K562 (cell line): Measurements from ENCODE around the gene MRPS6. TPM values are rescaled to one million over a fixed set of nuclear protein-coding genes. Genes with fewer than 3 reads are reported as not detected.

Source experiments
- BMI1 ChIP-seq: fragments of 150-350 bp; IDR thresholded peaks from 2 replicates; pipeline ENCODE4 v1.6.1; 2014; ENCODE audit warnings: low read length
- CCAR2 ChIP-seq: fragments of 200-400 bp; formaldehyde crosslinking; IDR thresholded peaks from 2 replicates; pipeline ENCODE4 v1.6.1; 2017; ENCODE audit warnings: mild to moderate bottlenecking, low read depth, low read length
- ELF2 ChIP-seq: fragments of 250-450 bp; sonication (Bioruptor Pico); IDR thresholded peaks from 2 replicates; pipeline ENCODE4 v1.5.0; 2021; ENCODE audit warnings: mild to moderate bottlenecking
- FOXJ3 ChIP-seq: sonication (generic); formaldehyde crosslinking; IDR thresholded peaks from 2 replicates; pipeline ENCODE4 v1.4.0; 2020; ENCODE audit warnings: mild to moderate bottlenecking, missing genetic modification reagents
- LARP7 ChIP-seq: fragments of 450-650 bp; IDR thresholded peaks from 2 replicates; pipeline ENCODE4 v1.6.1; 2016
- MAFG ChIP-seq: fragments of 450-650 bp; conservative IDR thresholded peaks from 2 replicates; pipeline ENCODE4 v1.6.1; 2016; ENCODE audit warnings: missing genetic modification characterization, missing compliant biosample characterization
- NBN ChIP-seq: fragments of 450-650 bp; IDR thresholded peaks from 2 replicates; pipeline ENCODE4 v1.6.1; 2016; ENCODE audit warnings: low read depth, mild to moderate bottlenecking
- POLR3G ChIP-seq: IDR thresholded peaks from 2 replicates; pipeline ENCODE4 v1.6.1; 2011; ENCODE audit not compliant: insufficient read length, insufficient replicate concordance; ENCODE audit errors: extremely low read depth
- RBBP5 ChIP-seq: fragments of 200-600 bp; sonication (generic); IDR thresholded peaks from 2 replicates; pipeline ENCODE4 v1.6.1; 2012; ENCODE audit warnings: borderline replicate concordance, mild to moderate bottlenecking, low read length, control low read depth, inconsistent platforms; ENCODE audit not compliant: insufficient read depth, poor library complexity, severe bottlenecking
- TOE1 ChIP-seq, 2 experiments: fragments of 450-650 bp in 1 of 2; sonication (generic) in 1 of 2; formaldehyde crosslinking in 1 of 2; IDR thresholded peaks; 2 replicates each; pipeline versions ENCODE4 v1.7.1 to v1.8.0; 2016 to 2022; ENCODE audit warnings: borderline replicate concordance in 2 of 2, mild to moderate bottlenecking in 2 of 2, antibody characterized with exemption in 1 of 2, inconsistent platforms in 1 of 2, low read depth in 1 of 2, missing genetic modification reagents in 1 of 2, moderate library complexity in 1 of 2
- ZEB2 ChIP-seq: fragments of 450-650 bp; IDR thresholded peaks from 2 replicates; pipeline ENCODE4 v1.6.1; 2016
- polyA plus RNA-seq, 8 experiments: library from polyadenylated mRNA; depleted of rRNA in 4 of 8; stranded (reverse) in 5 of 8; unstranded in 3 of 8; fragments of >200 nt; fragmentation: Nextera tagmentation in 2 of 8; fragmentation: Illumina TruSeq in 1 of 8; extraction: Ambion mirVana in 2 of 8; extraction: Trizol in 1 of 8; gene quantifications; 2 replicates each; pipeline versions ENCODE4 v1.2.1 to v1.2.3, GENCODE V29; 2011 to 2014; ENCODE audit warnings: inconsistent platforms in 1 of 8, missing spikeins in 1 of 8
- total RNA-seq, 7 experiments: library from RNA; depleted of rRNA in 6 of 7; stranded (reverse); fragments of >200 nt in 6 of 7; fragmentation: Illumina TruSeq in 2 of 7; extraction: Trizol in 2 of 7; gene quantifications; 2 replicates each; pipeline versions ENCODE4 v1.2.1 to v1.2.3, GENCODE V29; 2011 to 2021; ENCODE audit warnings: low replicate concordance in 1 of 7
- TF ChIP-seq, protein P1 (sequence below), 2 experiments: fragments of 450-650 bp in 1 of 2; sonication (generic) in 1 of 2; formaldehyde crosslinking in 1 of 2; IDR thresholded peaks in 1 of 2; conservative IDR thresholded peaks in 1 of 2; 2 replicates each; pipeline versions ENCODE4 v1.6.1 to v1.8.1; 2016 to 2023; ENCODE audit warnings: mild to moderate bottlenecking in 2 of 2, moderate library complexity in 2 of 2, inconsistent platforms in 1 of 2, missing genetic modification reagents in 1 of 2
- TF ChIP-seq, protein P2 (sequence below): fragments of 250-450 bp; sonication (Bioruptor Pico); IDR thresholded peaks from 2 replicates; pipeline ENCODE4 v1.4.0; 2020; ENCODE audit warnings: mild to moderate bottlenecking, moderate library complexity
- TF ChIP-seq, protein P3 (sequence below): fragments of 250-450 bp; sonication (Bioruptor Pico); IDR thresholded peaks from 2 replicates; pipeline ENCODE4 v1.8.0; 2021; ENCODE audit warnings: moderate library complexity, mild to moderate bottlenecking, inconsistent platforms
- TF ChIP-seq, protein P4 (sequence below): fragments of 450-650 bp; IDR thresholded peaks from 2 replicates; pipeline ENCODE4 v1.6.1; 2016; ENCODE audit warnings: low read depth, mild to moderate bottlenecking, moderate library complexity
- TF ChIP-seq, protein P5 (sequence below): fragments of 250-450 bp; sonication (Bioruptor Pico); IDR thresholded peaks from 2 replicates; pipeline ENCODE4 v1.4.0; 2020; ENCODE audit warnings: mild to moderate bottlenecking

Gene MRPS6
- total and polyA plus RNA-seq, 9 of the 15 experiments (the other 6 are each of a cell fraction or from before 2014, with no cell fraction given) = 26.1 to 72.0 (median 39.3) TPM

DNA sequence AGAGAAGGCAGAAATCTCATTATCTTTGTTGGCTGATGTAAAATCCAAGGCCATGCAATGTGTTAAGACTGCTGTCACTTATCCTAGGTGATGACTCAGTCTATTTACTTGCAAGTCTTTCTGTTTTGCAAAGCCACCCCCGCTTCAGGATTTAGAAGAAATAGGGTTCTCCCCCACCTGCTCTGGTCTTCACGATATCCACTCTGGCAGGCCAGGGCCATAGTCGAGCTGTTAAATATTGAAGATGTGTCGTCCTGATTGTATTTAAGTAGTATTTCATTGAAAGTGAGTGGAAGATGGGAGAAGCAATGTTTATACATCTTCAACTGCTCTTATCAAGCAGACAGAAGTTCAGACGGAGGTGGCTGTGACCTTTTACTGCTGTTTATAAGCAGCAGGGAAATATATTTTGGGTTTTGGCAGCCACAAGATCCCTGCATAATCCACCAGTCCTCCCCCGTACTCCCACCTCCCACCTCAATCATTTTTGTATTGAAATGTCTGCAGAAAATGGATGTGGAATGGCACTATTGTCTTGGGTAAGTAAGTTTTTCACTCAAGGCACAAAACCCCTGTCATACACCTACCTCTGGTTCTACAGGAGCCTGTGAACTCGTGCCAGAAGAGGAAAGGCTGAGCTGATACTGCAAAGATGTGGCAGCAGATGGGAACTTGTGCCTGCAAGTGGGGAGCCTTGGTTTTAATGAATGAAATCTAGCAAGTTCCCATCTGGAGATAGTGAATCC is 117.4 kb downstream of the MRPS6 start (continued):
- TF ChIP-seq, protein P1, sequence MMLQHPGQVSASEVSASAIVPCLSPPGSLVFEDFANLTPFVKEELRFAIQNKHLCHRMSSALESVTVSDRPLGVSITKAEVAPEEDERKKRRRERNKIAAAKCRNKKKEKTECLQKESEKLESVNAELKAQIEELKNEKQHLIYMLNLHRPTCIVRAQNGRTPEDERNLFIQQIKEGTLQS (IDR thresholded peaks at IDR 0.05) = peak; percentile 98
- TF ChIP-seq, protein P1 (CRISPR knock-in tag; conservative IDR thresholded peaks at IDR 0.05) = 0 out of 2 replicates have a peak, but pooled peaks have one; percentile 71
- no peak for TF ChIP-seq LARP7
- peak; percentile 77; the same call in 1 of the 2 replicates for TF ChIP-seq NBN
- peak; percentile 43; the same call in 1 of the 2 replicates for TF ChIP-seq TOE1 (IDR thresholded peaks at IDR 0.05; ENCODE audit: borderline replicate concordance)
- no peak for TF ChIP-seq TOE1 (CRISPR knock-in tag; IDR thresholded peaks at IDR 0.05; ENCODE audit: borderline replicate concordance, low read depth)
- no peak for TF ChIP-seq FOXJ3
- TF ChIP-seq POLR3G = no peak
- no peak for TF ChIP-seq ELF2 (CRISPR knock-in tag)
- TF ChIP-seq, protein P2, sequence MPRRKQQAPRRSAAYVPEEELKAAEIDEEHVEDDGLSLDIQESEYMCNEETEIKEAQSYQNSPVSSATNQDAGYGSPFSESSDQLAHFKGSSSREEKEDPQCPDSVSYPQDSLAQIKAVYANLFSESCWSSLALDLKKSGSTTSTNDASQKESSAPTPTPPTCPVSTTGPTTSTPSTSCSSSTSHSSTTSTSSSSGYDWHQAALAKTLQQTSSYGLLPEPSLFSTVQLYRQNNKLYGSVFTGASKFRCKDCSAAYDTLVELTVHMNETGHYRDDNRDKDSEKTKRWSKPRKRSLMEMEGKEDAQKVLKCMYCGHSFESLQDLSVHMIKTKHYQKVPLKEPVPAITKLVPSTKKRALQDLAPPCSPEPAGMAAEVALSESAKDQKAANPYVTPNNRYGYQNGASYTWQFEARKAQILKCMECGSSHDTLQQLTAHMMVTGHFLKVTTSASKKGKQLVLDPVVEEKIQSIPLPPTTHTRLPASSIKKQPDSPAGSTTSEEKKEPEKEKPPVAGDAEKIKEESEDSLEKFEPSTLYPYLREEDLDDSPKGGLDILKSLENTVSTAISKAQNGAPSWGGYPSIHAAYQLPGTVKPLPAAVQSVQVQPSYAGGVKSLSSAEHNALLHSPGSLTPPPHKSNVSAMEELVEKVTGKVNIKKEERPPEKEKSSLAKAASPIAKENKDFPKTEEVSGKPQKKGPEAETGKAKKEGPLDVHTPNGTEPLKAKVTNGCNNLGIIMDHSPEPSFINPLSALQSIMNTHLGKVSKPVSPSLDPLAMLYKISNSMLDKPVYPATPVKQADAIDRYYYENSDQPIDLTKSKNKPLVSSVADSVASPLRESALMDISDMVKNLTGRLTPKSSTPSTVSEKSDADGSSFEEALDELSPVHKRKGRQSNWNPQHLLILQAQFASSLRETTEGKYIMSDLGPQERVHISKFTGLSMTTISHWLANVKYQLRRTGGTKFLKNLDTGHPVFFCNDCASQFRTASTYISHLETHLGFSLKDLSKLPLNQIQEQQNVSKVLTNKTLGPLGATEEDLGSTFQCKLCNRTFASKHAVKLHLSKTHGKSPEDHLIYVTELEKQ = no peak
- TF ChIP-seq MAFG = peak; percentile 79
- no peak for TF ChIP-seq BMI1
- TF ChIP-seq CCAR2 = no peak
- TF ChIP-seq ZEB2 = peak; percentile 84
- TF ChIP-seq, protein P3, sequence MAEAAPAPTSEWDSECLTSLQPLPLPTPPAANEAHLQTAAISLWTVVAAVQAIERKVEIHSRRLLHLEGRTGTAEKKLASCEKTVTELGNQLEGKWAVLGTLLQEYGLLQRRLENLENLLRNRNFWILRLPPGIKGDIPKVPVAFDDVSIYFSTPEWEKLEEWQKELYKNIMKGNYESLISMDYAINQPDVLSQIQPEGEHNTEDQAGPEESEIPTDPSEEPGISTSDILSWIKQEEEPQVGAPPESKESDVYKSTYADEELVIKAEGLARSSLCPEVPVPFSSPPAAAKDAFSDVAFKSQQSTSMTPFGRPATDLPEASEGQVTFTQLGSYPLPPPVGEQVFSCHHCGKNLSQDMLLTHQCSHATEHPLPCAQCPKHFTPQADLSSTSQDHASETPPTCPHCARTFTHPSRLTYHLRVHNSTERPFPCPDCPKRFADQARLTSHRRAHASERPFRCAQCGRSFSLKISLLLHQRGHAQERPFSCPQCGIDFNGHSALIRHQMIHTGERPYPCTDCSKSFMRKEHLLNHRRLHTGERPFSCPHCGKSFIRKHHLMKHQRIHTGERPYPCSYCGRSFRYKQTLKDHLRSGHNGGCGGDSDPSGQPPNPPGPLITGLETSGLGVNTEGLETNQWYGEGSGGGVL (CRISPR knock-in tag) = no peak
- TF ChIP-seq, protein P4, sequence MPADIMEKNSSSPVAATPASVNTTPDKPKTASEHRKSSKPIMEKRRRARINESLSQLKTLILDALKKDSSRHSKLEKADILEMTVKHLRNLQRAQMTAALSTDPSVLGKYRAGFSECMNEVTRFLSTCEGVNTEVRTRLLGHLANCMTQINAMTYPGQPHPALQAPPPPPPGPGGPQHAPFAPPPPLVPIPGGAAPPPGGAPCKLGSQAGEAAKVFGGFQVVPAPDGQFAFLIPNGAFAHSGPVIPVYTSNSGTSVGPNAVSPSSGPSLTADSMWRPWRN = peak; percentile 70
- TF ChIP-seq, protein P5, sequence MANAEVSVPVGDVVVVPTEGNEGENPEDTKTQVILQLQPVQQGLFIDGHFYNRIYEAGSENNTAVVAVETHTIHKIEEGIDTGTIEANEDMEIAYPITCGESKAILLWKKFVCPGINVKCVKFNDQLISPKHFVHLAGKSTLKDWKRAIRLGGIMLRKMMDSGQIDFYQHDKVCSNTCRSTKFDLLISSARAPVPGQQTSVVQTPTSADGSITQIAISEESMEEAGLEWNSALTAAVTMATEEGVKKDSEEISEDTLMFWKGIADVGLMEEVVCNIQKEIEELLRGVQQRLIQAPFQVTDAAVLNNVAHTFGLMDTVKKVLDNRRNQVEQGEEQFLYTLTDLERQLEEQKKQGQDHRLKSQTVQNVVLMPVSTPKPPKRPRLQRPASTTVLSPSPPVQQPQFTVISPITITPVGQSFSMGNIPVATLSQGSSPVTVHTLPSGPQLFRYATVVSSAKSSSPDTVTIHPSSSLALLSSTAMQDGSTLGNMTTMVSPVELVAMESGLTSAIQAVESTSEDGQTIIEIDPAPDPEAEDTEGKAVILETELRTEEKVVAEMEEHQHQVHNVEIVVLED = no peak
- no peak for TF ChIP-seq RBBP5
